Measurements from ENCODE around the gene GPHN.

The GPHN gene

DNA sequence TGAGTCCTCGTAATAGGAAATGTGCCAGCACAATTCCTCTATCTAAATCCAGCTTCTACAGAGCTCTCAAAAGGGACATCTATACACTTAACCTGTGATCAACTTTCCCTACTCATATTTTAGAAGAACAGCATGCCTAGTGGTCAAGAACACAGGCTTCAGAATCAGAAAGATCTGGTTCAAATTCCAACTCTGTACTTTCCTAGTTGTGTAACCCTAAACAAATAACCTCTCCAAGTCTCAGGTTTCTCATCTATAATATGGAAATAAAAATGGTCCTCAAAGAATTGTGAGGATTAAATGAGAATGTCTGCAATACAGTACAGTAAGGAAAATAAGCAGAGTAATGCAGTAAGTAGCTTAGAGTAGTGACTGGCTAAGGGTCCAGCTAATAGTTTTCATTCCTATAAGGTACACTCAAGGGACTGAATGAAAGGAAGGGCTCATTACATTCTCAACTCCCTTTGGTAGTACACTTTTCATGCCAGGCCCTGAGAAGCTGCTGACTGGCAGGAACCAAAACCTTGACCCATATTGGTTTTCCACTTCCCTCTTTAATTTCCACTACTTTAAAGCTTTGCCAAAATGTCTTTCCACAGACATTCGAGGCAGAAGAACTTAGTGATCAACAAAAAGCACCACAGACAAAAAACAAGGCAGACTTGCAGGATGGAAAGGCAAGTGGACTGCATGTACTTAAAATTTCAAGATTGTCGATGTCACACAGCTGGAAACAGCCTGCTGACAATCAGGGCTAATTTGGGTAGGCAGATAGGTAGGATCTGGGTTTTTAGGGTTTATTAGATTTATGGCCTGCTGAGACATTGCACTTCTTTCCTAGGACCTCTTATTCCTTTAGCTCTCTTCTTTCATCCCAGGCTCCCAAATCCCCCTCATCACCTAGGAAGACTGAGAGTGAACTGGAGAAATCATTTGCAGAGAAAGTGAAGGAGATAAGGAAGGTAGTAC, 17.5 kb upstream of the GPHN start:
- TF ChIP-seq, protein P1, sequence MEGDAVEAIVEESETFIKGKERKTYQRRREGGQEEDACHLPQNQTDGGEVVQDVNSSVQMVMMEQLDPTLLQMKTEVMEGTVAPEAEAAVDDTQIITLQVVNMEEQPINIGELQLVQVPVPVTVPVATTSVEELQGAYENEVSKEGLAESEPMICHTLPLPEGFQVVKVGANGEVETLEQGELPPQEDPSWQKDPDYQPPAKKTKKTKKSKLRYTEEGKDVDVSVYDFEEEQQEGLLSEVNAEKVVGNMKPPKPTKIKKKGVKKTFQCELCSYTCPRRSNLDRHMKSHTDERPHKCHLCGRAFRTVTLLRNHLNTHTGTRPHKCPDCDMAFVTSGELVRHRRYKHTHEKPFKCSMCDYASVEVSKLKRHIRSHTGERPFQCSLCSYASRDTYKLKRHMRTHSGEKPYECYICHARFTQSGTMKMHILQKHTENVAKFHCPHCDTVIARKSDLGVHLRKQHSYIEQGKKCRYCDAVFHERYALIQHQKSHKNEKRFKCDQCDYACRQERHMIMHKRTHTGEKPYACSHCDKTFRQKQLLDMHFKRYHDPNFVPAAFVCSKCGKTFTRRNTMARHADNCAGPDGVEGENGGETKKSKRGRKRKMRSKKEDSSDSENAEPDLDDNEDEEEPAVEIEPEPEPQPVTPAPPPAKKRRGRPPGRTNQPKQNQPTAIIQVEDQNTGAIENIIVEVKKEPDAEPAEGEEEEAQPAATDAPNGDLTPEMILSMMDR (IDR thresholded peaks at IDR 0.05), result no peak

DNA sequence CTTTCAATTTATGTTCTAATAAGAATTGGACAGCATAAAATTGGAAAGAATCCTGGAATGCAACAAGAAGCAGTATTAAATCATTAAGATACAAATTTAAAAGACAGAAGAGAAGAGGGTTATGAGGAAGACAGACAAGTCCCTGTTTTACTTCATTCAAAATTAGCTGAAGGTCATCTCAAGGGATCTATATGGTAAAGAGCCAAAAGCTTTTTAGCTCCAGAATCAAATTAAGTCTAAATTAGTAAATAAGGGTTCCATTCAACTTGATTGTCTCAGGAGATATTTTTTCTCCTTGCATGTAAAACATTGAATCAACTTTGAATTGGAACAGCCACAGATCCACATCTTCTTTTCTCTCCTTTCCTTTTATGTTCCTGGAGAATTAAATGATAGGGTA, 14.2 kb upstream of the GPHN start:
- TF ChIP-seq, protein P1 (IDR thresholded peaks at IDR 0.05), result no peak

DNA sequence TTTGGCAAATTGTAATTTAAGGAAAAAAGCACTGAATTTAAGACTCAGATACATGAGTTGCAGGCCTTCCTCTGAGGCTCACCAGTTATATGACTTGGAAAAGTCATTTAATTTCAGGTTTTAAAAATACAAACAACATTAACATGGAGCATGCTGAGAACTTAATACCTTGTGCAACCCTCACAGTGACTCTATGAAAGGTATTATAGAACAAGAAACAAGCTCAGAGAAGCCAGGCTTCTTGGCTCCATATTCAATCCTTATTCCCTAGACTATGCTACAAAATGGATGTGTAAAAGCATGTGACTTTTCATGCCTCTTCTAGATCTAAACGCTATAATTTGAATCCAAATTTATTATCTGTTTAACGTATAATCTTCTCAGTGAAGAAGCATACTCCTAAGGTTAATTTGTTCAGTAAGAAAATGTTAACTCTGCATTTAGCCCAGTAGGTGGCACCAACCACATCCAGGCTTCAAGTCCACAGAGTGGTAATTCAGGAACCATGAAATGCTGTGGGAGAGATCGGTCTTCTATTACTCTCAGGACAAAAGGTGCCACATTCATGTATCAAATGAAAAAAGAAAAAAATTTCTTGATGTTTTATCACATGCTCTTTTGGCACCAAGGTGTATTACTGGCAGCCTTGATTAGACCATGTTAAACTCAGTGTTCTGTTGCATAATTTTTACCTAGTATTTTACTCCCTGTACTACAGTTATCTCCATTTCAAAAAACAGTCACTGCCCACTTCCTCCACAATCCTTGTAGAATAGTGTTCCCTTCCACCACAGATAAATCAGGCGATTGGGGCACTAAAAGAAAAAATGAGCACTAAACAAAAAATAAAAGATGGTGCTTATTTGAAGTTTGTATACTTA, 12.5 kb upstream of the GPHN start:
- TF ChIP-seq, protein P1 (IDR thresholded peaks at IDR 0.05), result peak; percentile 83

DNA sequence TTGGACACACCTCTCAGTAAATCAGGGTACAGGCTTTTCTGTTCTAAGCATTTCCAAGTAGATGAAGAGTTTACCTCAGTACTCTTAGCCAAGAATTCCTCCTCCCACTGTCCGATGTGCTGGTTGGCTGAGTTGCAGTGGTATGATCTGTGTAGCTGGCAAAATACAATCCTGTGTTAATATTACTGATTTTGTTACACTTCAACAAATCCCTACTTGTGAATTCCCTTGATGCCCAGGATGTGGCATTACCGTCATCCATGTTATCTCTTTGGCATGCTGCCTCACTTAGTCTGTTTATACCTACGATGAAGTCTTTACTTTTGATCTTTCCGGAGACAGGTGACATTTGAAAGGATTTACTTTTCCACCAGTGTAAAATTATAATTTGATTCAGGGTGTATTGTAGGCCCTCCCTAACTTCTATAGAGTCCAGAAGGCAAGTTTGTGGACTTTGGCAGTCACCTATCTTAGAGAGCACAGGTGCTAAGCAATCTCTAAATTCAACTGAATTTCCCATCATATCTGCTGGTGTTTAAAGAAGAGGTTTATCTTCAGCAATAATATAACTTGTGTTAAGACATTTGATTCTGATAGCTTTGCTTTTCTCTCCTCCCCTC, 11.6 kb upstream of the GPHN start:
- TF ChIP-seq, protein P1 (IDR thresholded peaks at IDR 0.05), result no peak

DNA sequence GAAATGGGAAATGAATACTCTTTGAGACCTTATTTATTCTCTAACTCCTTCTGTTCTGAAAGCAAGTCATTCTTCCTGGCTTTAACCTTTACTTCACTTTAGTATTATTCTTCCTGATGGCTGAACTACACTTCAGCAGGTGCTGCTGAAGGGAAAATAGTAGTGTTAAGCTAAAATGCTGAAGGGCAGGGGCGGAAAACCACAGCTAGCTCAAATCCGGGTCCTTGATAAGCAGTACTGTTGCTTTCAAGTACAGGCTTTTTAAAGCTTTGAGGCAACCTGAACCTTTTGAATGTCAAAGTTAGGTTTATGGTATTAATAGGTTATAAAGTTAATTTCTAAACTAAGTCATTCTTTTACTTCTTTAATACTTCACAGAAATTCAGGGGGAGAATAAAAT, 11.0 kb upstream of the GPHN start:
- TF ChIP-seq, protein P1 (IDR thresholded peaks at IDR 0.05), result no peak

DNA sequence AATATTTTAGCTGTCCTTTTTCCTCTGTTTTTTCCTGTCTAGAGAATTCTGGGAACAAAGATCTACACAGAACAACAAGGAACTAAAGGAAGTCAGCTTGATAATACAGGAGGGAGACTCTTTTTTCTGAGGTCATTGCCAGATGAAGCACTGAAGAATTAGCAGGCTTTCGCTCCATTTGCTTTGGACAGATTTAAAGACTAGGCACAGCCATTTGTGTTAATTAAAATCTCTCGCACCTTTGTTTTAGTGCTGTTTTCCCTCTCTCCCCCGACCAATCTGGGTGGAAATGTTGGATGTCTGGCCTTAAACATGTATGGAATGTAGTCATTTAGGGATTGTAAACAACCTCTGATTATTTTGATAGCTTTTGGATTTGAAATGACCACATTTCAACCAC, 9.6 kb upstream of the GPHN start:
- TF ChIP-seq, protein P1 (IDR thresholded peaks at IDR 0.05), result no peak

DNA sequence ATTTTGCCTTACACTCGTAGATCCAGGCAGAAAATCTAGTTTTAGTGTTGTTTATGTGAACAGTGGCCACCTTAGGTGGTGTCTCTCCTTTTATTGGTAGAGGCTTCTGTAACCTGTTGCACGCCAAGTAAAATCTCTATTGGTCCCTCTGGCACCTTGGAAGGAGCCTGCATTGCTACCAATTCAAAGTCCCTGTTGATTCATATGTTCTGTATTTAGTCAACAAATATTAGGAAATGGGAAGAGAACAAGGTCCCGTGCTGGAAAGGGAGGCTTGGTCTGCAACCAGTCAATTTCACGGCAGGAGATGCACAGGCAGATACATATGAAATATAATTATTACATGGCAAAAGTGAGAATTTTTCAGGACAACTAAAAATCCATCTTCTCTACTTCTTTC, 6.4 kb upstream of the GPHN start:
- TF ChIP-seq, protein P1 (IDR thresholded peaks at IDR 0.05), result no peak
